ENCODE results near the gene SEC24C. TPM values are rescaled to one million over a fixed set of nuclear protein-coding genes. Genes with fewer than 3 reads are reported as not detected.

The SEC24C gene
- total RNA-seq, 1 experiment from 2014 or later, result 113 TPM

DNA sequence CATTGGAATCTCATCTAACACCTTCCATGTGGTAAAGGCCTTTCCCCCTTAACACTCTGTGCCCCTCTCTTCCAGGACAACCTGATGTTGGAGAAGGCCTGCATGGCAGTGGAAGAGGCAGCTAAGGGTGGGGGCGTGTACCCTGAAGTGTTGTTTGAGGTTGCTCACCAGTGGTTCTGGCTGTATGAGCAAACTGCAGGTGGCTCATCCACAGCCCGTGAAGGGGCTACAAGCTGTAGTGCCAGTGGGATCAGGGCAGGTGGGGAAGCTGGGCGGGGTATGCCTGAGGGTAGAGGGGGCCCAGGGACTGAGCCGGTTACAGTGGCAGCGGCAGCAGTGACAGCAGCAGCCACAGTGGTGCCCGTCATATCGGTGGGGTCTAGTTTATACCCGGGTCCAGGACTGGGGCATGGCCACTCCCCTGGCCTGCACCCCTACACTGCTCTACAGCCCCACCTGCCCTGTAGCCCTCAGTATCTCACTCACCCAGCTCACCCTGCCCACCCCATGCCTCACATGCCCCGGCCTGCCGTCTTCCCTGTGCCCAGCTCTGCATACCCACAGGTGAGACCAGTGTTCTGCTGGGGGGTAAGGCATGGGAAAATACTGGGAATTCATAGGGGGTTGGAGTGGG, 54.9 kb downstream of the SEC24C start:
- ATAC-seq, result no peak
- Histone ChIP-seq H3K36me3 (ENCODE audit: control insufficient read depth, insufficient read depth, low read length) (peaks cover 15% of the 10 kb centered on the region), H3K4me1 (ENCODE audit: control insufficient read depth, insufficient read depth, low read length) (no peaks in the 10 kb centered on the region), H3K9me3 (ENCODE audit: control insufficient read depth, insufficient read depth, low read depth, low read length) (no peaks in the 10 kb centered on the region), H3K27me3 (ENCODE audit: control insufficient read depth, insufficient read depth, low read length) (no peaks in the 10 kb centered on the region), H3K4me3 (ENCODE audit: low read depth in 2 of 2, low read length in 2 of 2) (no peak overlapping the region), H3K27ac (ENCODE audit: low read length) (no peak overlapping the region)
- ChIA-PET POLR2A (no interaction called here), CTCF (no interaction called here)
- in situ Hi-C loops (cut with HindIII; ENCODE audit: low pct_unique_long_range_greater_than_20kb, low sequenced_read_pairs) (no loop called here), intact Hi-C loops (cut with micrococcal nuclease; ENCODE audit: unreplicated experiment) (no loop called here)
- TF ChIP-seq POLR2AphosphoS5 (IDR thresholded peaks at IDR 0.05; ENCODE audit: low read depth, low read length), result peak; percentile 36; the same call in 1 of the 2 replicates
- no peak for TF ChIP-seq SIN3A (IDR thresholded peaks at IDR 0.05; ENCODE audit: borderline replicate concordance, insufficient read depth, low read depth, low read length)
- no peak for DNase-seq (ENCODE audit: low read depth, low spot score)
- no TSS peak for BruUV-seq (replicated peaks)

DNA sequence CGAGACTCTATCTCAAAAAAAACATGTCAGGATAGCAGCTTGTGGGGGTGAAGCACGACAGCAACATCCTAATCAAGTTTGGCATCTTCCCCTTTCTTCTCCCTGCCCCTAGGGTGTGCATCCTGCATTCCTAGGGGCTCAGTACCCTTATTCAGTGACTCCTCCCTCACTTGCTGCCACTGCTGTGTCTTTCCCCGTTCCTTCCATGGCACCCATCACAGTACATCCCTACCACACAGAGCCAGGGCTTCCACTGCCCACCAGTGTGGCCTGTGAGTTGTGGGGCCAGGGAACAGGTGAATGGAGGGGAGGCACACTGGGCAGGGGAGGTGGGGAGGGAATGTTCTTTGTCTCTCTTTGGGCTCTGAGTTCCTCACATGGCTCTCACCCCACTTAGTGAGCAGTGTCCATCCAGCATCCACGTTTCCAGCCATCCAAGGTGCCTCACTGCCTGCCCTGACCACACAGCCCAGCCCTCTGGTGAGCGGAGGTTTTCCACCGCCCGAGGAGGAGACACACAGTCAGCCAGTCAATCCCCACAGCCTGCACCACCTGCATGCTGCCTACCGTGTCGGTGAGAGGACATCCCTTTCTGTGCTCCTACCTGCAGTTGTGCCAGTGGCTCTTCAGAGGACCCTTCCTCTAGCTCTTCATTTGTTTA, 55.9 kb downstream of the SEC24C start:
- no TSS peak for BruUV-seq (replicated peaks)
- no peaks in the 10 kb centered on the region for H3K9me3 ChIP-seq (ENCODE audit: control insufficient read depth, insufficient read depth, low read depth, low read length)
- no peak overlapping the region for H3K4me3 ChIP-seq (ENCODE audit: low read depth in 2 of 2, low read length in 2 of 2)
- in situ Hi-C loops (cut with HindIII; ENCODE audit: low pct_unique_long_range_greater_than_20kb, low sequenced_read_pairs), result no loop called here
- ATAC-seq (peak; percentile 24), DNase-seq (ENCODE audit: low read depth, low spot score) (no peak)
- ChIA-PET CTCF (no interaction called here), POLR2A (no interaction called here)
- peaks cover 11% of the 10 kb centered on the region for H3K36me3 ChIP-seq (ENCODE audit: control insufficient read depth, insufficient read depth, low read length)
- no peaks in the 10 kb centered on the region for H3K27me3 ChIP-seq (ENCODE audit: control insufficient read depth, insufficient read depth, low read length)
- intact Hi-C loops (cut with micrococcal nuclease; ENCODE audit: unreplicated experiment), result no loop called here
- H3K4me1 ChIP-seq (ENCODE audit: control insufficient read depth, insufficient read depth, low read length), result no peaks in the 10 kb centered on the region
- H3K27ac ChIP-seq (ENCODE audit: low read length), result no peak overlapping the region
- TF ChIP-seq, protein P1, sequence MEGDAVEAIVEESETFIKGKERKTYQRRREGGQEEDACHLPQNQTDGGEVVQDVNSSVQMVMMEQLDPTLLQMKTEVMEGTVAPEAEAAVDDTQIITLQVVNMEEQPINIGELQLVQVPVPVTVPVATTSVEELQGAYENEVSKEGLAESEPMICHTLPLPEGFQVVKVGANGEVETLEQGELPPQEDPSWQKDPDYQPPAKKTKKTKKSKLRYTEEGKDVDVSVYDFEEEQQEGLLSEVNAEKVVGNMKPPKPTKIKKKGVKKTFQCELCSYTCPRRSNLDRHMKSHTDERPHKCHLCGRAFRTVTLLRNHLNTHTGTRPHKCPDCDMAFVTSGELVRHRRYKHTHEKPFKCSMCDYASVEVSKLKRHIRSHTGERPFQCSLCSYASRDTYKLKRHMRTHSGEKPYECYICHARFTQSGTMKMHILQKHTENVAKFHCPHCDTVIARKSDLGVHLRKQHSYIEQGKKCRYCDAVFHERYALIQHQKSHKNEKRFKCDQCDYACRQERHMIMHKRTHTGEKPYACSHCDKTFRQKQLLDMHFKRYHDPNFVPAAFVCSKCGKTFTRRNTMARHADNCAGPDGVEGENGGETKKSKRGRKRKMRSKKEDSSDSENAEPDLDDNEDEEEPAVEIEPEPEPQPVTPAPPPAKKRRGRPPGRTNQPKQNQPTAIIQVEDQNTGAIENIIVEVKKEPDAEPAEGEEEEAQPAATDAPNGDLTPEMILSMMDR (IDR thresholded peaks at IDR 0.05), result no peak
- TF ChIP-seq, protein P2, sequence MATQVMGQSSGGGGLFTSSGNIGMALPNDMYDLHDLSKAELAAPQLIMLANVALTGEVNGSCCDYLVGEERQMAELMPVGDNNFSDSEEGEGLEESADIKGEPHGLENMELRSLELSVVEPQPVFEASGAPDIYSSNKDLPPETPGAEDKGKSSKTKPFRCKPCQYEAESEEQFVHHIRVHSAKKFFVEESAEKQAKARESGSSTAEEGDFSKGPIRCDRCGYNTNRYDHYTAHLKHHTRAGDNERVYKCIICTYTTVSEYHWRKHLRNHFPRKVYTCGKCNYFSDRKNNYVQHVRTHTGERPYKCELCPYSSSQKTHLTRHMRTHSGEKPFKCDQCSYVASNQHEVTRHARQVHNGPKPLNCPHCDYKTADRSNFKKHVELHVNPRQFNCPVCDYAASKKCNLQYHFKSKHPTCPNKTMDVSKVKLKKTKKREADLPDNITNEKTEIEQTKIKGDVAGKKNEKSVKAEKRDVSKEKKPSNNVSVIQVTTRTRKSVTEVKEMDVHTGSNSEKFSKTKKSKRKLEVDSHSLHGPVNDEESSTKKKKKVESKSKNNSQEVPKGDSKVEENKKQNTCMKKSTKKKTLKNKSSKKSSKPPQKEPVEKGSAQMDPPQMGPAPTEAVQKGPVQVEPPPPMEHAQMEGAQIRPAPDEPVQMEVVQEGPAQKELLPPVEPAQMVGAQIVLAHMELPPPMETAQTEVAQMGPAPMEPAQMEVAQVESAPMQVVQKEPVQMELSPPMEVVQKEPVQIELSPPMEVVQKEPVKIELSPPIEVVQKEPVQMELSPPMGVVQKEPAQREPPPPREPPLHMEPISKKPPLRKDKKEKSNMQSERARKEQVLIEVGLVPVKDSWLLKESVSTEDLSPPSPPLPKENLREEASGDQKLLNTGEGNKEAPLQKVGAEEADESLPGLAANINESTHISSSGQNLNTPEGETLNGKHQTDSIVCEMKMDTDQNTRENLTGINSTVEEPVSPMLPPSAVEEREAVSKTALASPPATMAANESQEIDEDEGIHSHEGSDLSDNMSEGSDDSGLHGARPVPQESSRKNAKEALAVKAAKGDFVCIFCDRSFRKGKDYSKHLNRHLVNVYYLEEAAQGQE (IDR thresholded peaks at IDR 0.05; ENCODE audit: insufficient read depth in 1 of 2, low read depth in 2 of 2, low read length in 1 of 2), result no peak
- no peak for TF ChIP-seq SIN3A (IDR thresholded peaks at IDR 0.05; ENCODE audit: borderline replicate concordance, insufficient read depth, low read depth, low read length)
- no peak for TF ChIP-seq TCF7L2 (IDR thresholded peaks at IDR 0.05; ENCODE audit: low read depth, low read length)
- no peak for TF ChIP-seq POLR2AphosphoS5 (IDR thresholded peaks at IDR 0.05; ENCODE audit: low read depth, low read length)

Measured in Panc1 (cell line).